Heart left ventricle (tissue), 16 donors: ENCODE measurements around the gene DAND5. TPM values are rescaled to one million over a fixed set of nuclear protein-coding genes. Genes with fewer than 3 reads are reported as not detected.
A peak's percentile ranks its signal among the peaks of the same experiment; 100 is the strongest.
"Not testable (repeated sequence)": the region's sequence is repeated elsewhere in the genome, so short reads cannot be mapped to it uniquely, and the experiment has no call there.

Experiments used
- ATAC-seq, 4 donors: fragments of 200-7000 bp; cut with Tn5 transposase; one replicate each; pipeline ENCODE4 v1.9.1; 2020 to 2022; ENCODE audit warnings: moderate library complexity in 4 of 4, mild to moderate bottlenecking in 3 of 4, moderate number of reproducible peaks in 1 of 4
- DNase-seq, 5 donors: peaks; one replicate each; pipeline ENCODE4 v3.0.0-alpha.2; 2020
- H3K27ac ChIP-seq, 12 donors: fragments of 200-600 bp; sonication (generic) in 4 of 12; one replicate each; pipeline versions ENCODE4 v1.5.0 to v1.8.0; 2016 to 2022; ENCODE audit warnings: mild to moderate bottlenecking in 2 of 12
- H3K27me3 ChIP-seq, 9 donors: fragments of 200-600 bp; sonication (generic) in 2 of 9; one replicate each; pipeline versions ENCODE4 v1.5.1 to v1.8.0; 2016 to 2022; ENCODE audit warnings: mild to moderate bottlenecking in 3 of 9
- H3K36me3 ChIP-seq, 9 donors: fragments of 200-600 bp; sonication (generic) in 2 of 9; one replicate each; pipeline versions ENCODE4 v1.5.0 to v1.8.0; 2018 to 2022; ENCODE audit warnings: mild to moderate bottlenecking in 2 of 9
- H3K4me1 ChIP-seq, 12 donors: fragments of 200-600 bp; sonication (generic) in 4 of 12; one replicate each; pipeline versions ENCODE4 v1.5.0 to v1.8.0; 2016 to 2022; ENCODE audit warnings: mild to moderate bottlenecking in 3 of 12
- H3K4me3 ChIP-seq, 12 donors: fragments of 200-600 bp; sonication (generic) in 4 of 12; one replicate each; pipeline versions ENCODE4 v1.5.0 to v1.8.0; 2017 to 2022; ENCODE audit warnings: mild to moderate bottlenecking in 9 of 12, moderate library complexity in 4 of 12
- H3K9me3 ChIP-seq, 12 donors: fragments of 200-600 bp; sonication (generic) in 4 of 12; one replicate each; pipeline versions ENCODE4 v1.5.0 to v1.8.0; 2016 to 2022; ENCODE audit warnings: mild to moderate bottlenecking in 1 of 12
- CTCF ChIP-seq, 12 donors: fragments of 200-600 bp; sonication (generic) in 4 of 12; IDR thresholded peaks; one replicate each; pipeline versions ENCODE4 v1.5.0 to v1.8.0; 2018 to 2022; ENCODE audit warnings: antibody characterized with exemption in 12 of 12, mild to moderate bottlenecking in 5 of 12
- POLR2A ChIP-seq, 2 donors: fragments of 450-650 bp; IDR thresholded peaks; one replicate each; pipeline ENCODE4 v1.6.1; 2017; ENCODE audit warnings: antibody characterized with exemption in 2 of 2, mild to moderate bottlenecking in 2 of 2, moderate library complexity in 2 of 2
- WGBS, 4 donors: extraction: QIAGEN DNeasy Blood & Tissue Kit in 2 of 4; methylation state at CpG; one replicate each; pipeline versions ENCODE4 v1.1.5 to v1.1.7; 2013 to 2018; 5-methylcytosine and 5-hydroxymethylcytosine counted together
- intact Hi-C, 10 donors: fragments of 100-400 bp; cut with DNase I; formaldehyde crosslinking; loops; one replicate each; pipeline versions ENCODE4 v1.11.1 to v1.14.2; 2022
- polyA plus RNA-seq, 2 donors: library from polyadenylated mRNA; stranded (reverse); fragments of 200-250 nt; gene quantifications; one replicate each; pipeline ENCODE4 v1.2.3, GENCODE V29; 2013
- total RNA-seq, 9 donors: library from RNA; depleted of rRNA in 2 of 9; stranded (reverse); fragments of >200 nt in 2 of 9; fragmentation: NEBNext Ultra II Directional in 3 of 9; extraction: Animal tissue kit (Norgen Biotek cat#: 25700) in 3 of 9; gene quantifications; one replicate each; pipeline versions ENCODE4 v1.1.0 to v1.2.4, GENCODE V29; 2016 to 2023
- donor health status: ischemic (EF 13 %, LVEDD 7.1; RV severe dilation, severe dysfunction).
- donor health status: healthy with polysubstance abuse.
- donor health status: DM: no; HTN: yes; CAD: no.
- donor health status: DM: no; HTN: no; CAD: no.
- donor health status: ischemic (EF 25% LVEDD 6.9; RV normal size, moderate dysfunction).
- donor health status: ischemic (EF 25% LVEDD 5.7; RV mildly dilated, moderate dysfunction).
- donor health status: healthy.
- donor health status: DM: yes; HTN: yes; CAD: no.
- donor health status: ischemic (EF 35%, LVEDD 5.7; RV mildly dilated, moderate dysfunction).
- donor health status: nonischemic (EF 11% LVEDD 7.7; RV severe dilation, severe dysfunction).
- donor health status: DM: yes; HTN: yes; CAD: no.
- donor health status: PGD.
- donor health status: ischemic (EF 29% LVEDD 5.4; RV normal size, mild dysfunction).
- donor health status: nonischemic (EF 23%, LVEDD 6.1; RV moderate dilation, normal function).

The DAND5 gene
- total and polyA plus RNA-seq, 11 donors, result 1.4 to 13.6 (median 8.4) TPM

- Histone ChIP-seq H3K4me3 (no peak overlapping the region), H3K27me3 (no peaks in the 10 kb centered on the region), H3K36me3 (peaks cover 0 to 58% (median 49%) of the 10 kb centered on the region in 9 donors), H3K4me1 (peaks cover 0 to 56% (median 40%) of the 10 kb centered on the region in 12 donors), H3K9me3 (no peaks in the 10 kb centered on the region), H3K27ac (peak overlapping the region in 3 of 12 donors; percentile 24 to 81 (median 60))
- ATAC-seq (no peak), DNase-seq (no peak)
- intact Hi-C loops, result loop anchor here in 1 of 10 donors (10.0 kb wide), 1 partner anchor 60 kb away; the partner anchor contains the start of gene GCDH
- WGBS, 4 donors, result 18 to 44% (median 26%) methylated on average over 1 of the region's 1 CpG
- TF ChIP-seq POLR2A (IDR thresholded peaks at IDR 0.05), result no peak
Measured at GRCh38 chr19:12954612-12954962, 14.8 kb upstream of the DAND5 start.

GRCh38 chr19:12955575-12955974 lies 13.8 kb upstream of the DAND5 start:
- not testable (repeated sequence) for H3K27me3 ChIP-seq, DNase-seq, H3K9me3 ChIP-seq, ATAC-seq
- Histone ChIP-seq H3K4me3 (peak overlapping the region in 7 of 12 donors; percentile 72 to 97 (median 92)), H3K4me1 (peaks cover 0 to 56% (median 40%) of the 10 kb centered on the region in 12 donors), H3K36me3 (peaks cover 0 to 48% (median 39%) of the 10 kb centered on the region in 9 donors), H3K27ac (peak overlapping the region in 3 of 12 donors; percentile 91 to 95 (median 94))
- 90 to 91% (median 90%) methylated on average over 9 of the region's 9 CpGs for WGBS, 4 donors
- intact Hi-C loops, result loop anchor here in 1 of 10 donors (10.0 kb wide), 1 partner anchor 61 kb away; the partner anchor contains the start of gene GCDH

GRCh38 chr19:12955996-12956395 lies 13.4 kb upstream of the DAND5 start:
- 53 to 56% (median 55%) methylated on average over 12 of the region's 12 CpGs for WGBS, 4 donors
- Histone ChIP-seq H3K4me3 (peak overlapping the region; percentile 72 to 97 (median 90)), H3K36me3 (peaks cover 0 to 44% (median 35%) of the 10 kb centered on the region in 9 donors), H3K27me3 (no peaks in the 10 kb centered on the region), H3K4me1 (peaks cover 0 to 56% (median 40%) of the 10 kb centered on the region in 12 donors), H3K9me3 (no peaks in the 10 kb centered on the region), H3K27ac (peak overlapping the region in 8 of 12 donors; percentile 87 to 95 (median 92))
- no peak for ATAC-seq
- DNase-seq, result peak in 1 of 5 donors; percentile 19
- intact Hi-C loops, result loop anchor here in 1 of 10 donors (10.0 kb wide), 1 partner anchor 61 kb away; the partner anchor contains the start of gene GCDH
- TF ChIP-seq CTCF (IDR thresholded peaks at IDR 0.05) (no peak), POLR2A (IDR thresholded peaks at IDR 0.05) (no peak)

GRCh38 chr19:12956446-12957388 lies 12.7 kb upstream of the DAND5 start, which contains the start of gene GADD45GIP1:
Gene GADD45GIP1 (minus strand): TSS chr19:12957223. CDS start chr19:12957212, 11 bp downstream.
- peak within 1 kb of the TSS; percentile 83 to 95 (median 92) for H3K27ac ChIP-seq
- H3K36me3 ChIP-seq, result peaks cover 0 to 37% (median 28%) of the 10 kb centered on the region in 9 donors
- WGBS, 4 donors, result 4 to 5% (median 4%) methylated on average over 65 to 84 of the region's 84 CpGs
- peak; percentile 79 to 94 (median 90) for ATAC-seq
- H3K27me3 ChIP-seq, result no peaks in the 10 kb centered on the region
- no peaks in the 10 kb centered on the region for H3K9me3 ChIP-seq
- intact Hi-C loops, result loop anchor here in 1 of 10 donors (10.0 kb wide), 1 partner anchor 62 kb away; the partner anchor contains the start of gene GCDH
- H3K4me3 ChIP-seq, result peak within 1 kb of the TSS; percentile 72 to 97 (median 90)
- TF ChIP-seq CTCF (IDR thresholded peaks at IDR 0.05), result no peak
- peak in 1 of 2 donors; percentile 35 for TF ChIP-seq POLR2A (IDR thresholded peaks at IDR 0.05)
- peak; percentile 73 to 92 (median 82) for DNase-seq
- H3K4me1 ChIP-seq, result peaks cover 0 to 54% (median 40%) of the 10 kb centered on the region in 12 donors
